NCI-H2029 (cell line): ENCODE results near the gene ZNF765.
"Not testable (repeated sequence)": the region's sequence is repeated elsewhere in the genome, so short reads cannot be mapped to it uniquely, and the experiment has no call there.

Source experiments
- DNase-seq: peaks from one replicate; lab custom pipeline; 2025; lab: John Stamatoyannopoulos, UW

ZNF765 gene

GRCh38 chr19:53422551-53422950 lies 27.6 kb downstream of the ZNF765 start:
- DNase-seq, result no peak

GRCh38 chr19:53423074-53423473 lies 28.1 kb downstream of the ZNF765 start:
- not testable (repeated sequence) for DNase-seq

DNA sequence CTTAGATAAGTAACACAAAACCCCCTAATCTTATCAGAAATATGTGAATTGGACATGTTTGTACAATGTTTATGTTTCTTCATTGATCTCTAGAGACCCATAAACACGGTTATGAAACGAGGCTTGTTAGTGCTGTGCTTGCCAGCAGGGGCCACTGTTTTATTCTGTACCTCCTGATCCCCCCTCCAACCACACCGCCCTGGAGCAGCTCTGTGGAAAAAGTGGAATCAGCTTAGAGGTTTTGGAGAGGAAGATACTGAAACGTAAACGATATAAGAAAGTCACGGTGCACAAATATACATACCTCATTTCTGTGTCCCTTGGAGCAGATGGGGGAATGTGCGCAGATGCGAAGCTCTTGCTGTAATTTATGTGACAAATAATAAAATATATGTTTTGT lies 28.7 kb downstream of the ZNF765 start:
- not testable (repeated sequence) for DNase-seq

- DNase-seq, result peak; percentile 33
Measured at GRCh38 chr19:53424968-53425597, 30.1 kb downstream of the ZNF765 start.

DNA sequence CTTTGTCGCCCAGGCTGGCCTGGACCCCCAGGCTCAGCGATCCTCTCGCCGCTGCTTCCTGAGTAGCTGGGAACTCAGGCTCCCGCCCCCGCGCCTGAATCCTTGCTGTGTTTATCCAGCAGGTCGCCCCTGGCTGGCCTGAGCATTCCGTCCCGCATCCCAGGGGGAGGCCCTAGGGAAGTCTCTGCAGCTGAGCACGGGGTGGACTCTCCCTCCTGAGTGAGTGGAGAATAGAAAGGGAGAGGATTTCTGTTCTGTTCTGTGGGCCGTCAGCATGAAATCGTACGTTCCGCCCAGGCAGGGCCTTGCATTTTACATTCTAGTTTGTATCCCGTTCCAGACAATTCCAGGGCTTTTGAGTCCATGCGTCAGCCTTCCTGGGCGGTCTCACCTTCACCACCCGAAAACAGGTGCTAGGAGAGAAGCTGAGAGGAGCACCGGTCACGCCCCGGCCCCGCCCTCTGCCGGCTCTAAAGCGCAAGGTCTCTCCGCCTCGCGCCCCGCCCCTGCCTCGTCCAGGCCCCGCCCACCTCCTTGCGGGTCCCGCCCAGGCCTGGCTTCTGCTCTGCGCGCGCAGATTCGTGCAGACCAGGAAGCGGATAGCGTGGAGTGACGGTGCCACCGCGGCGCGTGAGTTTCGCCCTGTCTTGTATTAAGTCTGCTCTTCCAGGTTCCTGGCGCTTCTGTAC lies 36.6 kb downstream of the ZNF765 start, which contains the start of gene ZNF761:
Gene ZNF761, plus strand, starts transcription at position 586 of the 689 bp plus-strand sequence. CDS start 15,285 bp downstream, outside the sequence.
- peak; percentile 94 for DNase-seq

GRCh38 chr19:53432088-53432661 lies 37.2 kb downstream of the ZNF765 start:
- no peak for DNase-seq

DNA sequence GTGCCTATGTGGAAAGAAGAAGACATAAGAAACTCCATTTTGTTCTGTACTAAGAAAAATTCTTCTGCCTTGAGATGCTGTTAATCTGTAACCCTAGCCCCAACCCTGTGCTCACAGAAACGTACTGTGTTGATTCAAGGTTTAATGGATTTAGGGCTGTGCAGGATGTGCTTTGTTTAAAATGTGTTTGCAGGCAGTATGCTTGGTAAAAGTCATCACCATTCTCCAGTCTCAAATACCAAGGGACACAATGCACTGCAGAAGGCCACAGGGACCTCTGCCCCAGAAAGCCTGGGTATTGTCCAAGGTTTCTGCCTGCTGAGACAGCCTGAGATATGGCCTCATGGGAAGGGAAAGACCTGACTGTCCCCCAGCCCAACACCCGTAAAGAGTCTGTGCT lies 48.9 kb downstream of the ZNF765 start:
- DNase-seq, result not testable (repeated sequence)

DNA sequence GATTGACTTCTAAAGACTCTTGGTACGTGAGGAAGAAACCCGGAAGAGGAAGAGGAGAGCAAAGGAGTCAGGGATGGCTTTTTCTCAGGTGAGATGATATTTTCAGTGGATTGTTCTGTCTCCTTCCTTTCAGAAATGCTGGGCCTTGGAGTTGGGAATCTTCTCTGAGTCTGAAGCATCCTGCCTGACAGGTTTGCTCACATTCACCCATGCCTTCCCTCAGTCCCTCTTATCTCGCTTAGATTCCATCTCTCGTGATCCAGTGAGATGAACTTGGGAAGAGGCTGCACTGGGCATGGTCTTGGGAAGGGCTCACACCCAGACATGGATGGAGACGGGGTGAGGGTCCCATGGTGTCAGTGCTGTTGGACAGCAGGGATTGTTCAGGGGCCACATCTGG lies 52.2 kb downstream of the ZNF765 start:
- not testable (repeated sequence) for DNase-seq

DNA sequence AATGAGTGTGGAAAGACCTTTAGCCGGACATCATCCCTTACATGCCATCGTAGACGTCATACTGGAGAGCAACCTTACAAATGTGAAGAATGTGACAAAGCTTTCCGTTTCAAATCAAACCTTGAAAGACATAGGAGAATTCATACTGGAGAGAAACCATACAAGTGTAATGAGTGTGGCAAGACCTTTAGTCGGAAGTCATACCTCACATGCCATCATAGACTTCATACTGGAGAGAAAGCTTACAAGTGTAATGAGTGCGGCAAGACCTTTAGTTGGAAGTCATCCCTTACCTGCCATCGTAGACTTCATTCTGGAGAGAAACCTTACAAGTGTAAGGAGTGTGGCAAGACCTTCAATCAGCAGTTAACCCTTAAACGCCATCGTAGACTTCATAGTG lies 60.9 kb downstream of the ZNF765 start:
- DNase-seq, result no peak

DNA sequence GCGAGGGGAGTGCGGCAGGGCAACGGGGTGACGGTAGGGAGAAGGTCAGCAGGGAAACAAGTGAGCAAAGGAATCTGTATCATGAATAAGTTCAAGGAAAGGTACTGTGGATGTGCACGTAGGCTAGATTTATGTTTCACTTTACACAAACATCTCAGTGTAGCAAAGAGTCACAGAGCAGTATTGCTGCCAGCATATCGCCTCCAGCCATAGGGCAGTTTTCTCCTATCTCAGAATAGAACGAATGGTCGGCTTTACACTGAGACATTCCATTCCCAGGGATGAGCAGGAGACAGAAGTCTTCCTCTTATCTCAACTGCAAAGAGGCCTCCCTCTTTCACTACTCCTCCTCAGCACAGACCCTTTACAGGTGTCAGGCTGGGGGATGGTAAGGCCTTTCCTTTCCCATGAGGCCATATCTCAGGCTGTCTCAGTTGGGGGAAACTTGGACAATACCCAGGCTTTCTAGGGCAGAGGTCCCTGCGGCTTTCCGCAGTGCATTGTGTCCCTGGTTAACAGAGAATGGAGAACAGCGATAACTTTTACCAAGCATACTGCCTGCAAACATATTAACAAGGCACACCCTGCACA lies 65.3 kb downstream of the ZNF765 start:
- DNase-seq, result not testable (repeated sequence)

GRCh38 chr19:53461866-53462265 lies 66.9 kb downstream of the ZNF765 start:
- DNase-seq, result no peak

DNA sequence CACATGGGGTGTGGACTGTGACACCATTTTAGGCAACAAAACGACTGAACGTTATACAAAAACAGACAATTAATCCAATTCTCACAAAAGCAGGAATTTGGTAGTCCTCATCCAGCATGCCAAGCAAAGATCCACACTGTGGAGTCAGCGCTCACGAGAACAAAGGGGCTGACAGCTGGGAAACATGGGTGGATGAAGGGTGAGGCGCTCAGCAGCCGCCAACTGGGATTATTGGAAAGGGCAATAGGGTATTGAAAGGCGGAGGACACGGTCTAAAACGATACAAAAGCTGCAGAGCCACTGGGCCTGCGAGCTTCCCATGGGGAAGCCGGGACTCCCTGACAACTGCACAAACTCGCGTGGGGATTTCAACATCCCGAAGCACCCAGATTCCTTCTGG lies 67.9 kb downstream of the ZNF765 start:
- no peak for DNase-seq

GRCh38 chr19:53463263-53463662 lies 68.3 kb downstream of the ZNF765 start:
- no peak for DNase-seq

DNA sequence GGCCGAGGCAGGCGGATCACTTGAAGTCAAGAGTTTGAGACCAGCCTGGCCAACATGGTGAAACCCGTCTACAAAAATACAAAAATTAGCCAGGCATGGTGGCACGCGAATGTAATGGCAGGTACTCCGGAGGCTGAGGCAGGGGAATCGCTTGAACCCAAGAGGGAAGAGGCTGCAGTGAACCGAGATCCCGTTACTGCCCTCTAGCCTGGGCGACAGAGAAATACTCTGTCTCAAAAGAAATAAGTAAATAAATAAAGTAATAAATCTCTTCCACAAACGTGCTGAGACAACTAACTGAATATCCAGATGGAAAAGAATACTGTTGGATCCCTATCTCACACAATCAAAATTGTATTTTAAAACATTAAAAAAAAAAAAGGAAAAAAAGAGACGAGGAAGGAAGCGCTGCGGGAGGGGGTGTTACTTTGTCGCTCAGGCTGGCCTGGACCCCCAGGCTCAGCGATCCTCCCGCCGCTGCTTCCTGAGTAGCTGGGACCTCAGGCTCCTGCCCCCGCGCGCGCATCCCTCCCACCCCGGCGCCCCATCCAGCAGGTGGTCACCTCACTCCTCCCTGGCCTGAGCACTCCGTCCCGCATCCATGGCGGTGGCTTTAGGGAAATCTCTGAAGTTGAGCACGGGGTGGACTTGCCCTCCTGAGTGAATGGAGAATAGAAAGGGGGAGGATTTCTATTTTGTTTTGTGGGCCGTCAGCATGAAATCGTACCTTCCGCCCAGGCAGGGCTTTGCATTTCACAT lies 72.0 kb downstream of the ZNF765 start:
- DNase-seq, result peak; percentile 32

DNA sequence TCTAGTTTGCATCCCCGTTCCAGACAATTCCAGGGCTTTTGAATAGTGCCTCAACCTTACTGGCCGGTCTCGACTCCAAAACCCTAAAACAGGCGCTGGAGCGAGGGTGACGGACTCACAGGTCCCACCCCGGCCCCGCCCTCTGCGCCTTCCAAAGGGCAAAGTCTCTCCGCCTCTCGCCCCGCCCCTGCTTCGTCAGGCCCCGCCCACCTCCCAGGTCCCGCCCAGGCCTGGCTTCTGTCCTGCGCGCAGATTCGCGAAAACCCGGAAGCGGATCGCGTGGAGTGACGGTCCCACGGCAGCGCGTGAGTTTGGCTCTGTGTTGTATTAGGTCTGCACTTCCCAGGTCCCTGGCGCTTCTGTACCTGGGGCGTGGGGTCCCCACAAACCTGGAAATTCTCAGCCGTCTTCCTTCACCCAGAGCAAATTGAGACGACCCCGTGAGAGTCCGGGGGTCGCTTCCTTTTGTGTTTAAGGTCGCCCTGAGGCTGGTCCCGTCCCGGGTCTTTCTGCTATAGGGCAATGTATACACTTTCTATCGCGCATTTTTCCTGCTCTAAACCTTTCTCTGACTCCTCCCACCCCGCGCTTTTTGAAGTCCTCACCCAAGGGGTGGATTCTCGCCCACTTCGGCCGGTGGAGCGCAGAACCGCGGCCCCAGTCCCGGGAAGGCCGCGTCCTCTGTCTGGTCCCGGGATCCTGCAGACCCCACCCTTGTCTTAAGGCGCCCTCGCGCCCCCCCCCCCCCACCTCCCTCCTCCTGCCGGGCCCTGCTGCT lies 72.7 kb downstream of the ZNF765 start, which contains the start of gene ZNF813:
Gene ZNF813, plus strand, starts transcription at position 249 of the 778 bp plus-strand sequence. CDS start 16,090 bp downstream, outside the sequence.
- DNase-seq, result peak; percentile 75

- DNase-seq, result not testable (repeated sequence)
Measured at GRCh38 chr19:53468628-53469027, 73.7 kb downstream of the ZNF765 start.

DNA sequence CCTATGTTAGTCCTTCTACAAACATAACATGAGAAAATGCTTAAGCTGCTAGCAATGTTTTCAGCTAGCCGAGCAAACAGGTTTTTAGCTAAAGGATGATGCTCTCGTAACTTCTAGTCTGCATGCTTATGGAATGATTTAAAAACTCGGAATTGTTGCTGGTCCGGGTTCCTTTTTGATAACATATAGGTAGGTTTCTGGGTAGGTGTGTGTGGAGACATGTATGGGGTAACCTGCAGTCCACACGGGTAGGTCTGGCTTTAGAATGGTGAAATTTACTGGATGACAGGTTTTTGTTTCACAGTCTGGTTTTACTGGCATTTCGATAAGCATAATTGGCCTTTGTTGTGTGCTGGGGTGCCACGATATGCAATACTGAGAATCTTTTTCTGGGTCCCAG lies 77.0 kb downstream of the ZNF765 start:
- DNase-seq, result no peak

GRCh38 chr19:53474832-53475231 lies 79.9 kb downstream of the ZNF765 start:
- DNase-seq, result not testable (repeated sequence)

DNA sequence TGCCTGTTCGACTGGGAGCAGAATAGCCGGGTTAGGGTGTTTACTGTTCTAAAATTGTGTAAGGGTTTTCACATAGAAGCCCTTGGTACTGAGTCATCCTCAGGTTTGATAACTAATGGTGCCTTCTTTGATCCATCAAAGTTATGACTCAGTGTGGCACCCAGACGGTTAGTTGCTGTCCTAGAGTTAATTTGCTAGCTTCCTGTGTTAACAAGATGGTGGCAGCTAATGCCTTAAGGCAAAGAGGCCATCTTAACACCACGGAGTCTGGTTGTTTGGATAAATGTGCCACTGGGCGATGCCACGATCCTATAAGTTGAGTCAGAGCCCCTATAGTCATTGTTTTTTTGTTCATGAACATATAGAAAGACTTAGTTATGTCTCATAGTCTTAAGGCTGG lies 80.5 kb downstream of the ZNF765 start:
- DNase-seq, result not testable (repeated sequence)
